NCI-H524 treated with DMSO at 0.1 percent for 48 hours (cell line): Measurements from ENCODE around the gene GPT2.
"Not testable (repeated sequence)": the region's sequence is repeated elsewhere in the genome, so short reads cannot be mapped to it uniquely, and the experiment has no call there.

Experiments
- DNase-seq: peaks from one replicate; lab custom pipeline; 2025; lab: John Stamatoyannopoulos, UW

The GPT2 gene

DNA sequence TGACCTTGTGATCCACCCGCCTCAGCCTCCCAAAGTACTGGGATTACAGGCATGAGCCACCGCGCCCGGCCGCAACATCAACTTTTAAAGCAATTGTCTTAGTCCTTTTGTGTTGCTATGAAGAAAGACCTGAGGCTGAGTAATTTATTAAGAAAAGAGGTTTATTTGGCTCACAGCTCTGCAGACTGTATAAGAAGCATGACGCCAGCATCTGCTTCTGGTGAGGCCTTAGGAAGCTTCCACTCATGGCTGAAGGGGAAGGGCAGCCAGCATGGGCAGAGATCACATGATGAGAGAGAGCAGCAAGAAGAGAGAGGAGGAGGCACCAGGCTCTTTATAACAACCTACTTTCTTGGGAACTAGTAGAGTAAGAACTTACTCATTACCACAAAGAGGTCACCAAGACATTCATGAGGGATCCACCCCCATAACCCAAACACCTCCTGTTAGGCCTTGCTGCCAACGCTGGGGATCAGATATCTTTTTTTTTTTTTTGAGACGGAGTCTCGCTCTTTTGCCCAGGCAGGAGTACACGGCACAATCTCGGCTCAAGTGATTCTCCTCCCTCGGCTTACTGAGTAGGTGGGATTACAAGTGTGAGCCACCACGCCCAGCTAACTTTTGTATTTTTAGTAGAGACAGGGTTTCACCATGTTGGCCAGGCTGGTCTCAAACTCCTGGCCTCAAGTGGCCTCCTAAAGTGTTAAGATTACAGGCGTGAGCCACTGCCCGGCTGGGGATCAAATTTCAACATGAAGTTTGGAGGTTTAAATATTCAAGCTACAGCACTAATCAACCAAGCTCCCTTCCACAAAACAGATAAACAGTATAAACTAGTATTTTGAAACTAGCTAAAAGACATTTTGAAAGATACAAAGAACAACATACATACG is 21.4 kb upstream of the GPT2 start:
- no peak for DNase-seq

GRCh38 chr16:46866286-46866685 is 17.9 kb upstream of the GPT2 start:
- no peak for DNase-seq

DNA sequence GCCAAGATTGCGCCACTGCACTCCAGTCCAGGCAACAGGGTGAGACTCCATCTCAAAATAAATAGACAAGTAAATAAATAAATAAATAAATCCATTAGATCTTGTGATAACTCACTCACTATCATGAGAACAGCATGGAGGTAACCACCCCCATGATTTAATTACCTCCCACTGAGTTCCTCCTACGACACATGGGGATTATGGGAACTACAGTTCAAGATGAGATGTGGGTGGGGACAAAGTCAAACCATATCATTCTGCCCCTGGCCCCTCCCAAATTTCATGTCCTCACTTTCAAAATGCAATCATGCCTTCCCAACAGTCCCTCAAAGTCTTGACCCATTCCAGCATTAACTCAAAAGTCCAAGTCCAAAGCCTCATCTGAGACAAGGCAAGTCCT is 16.7 kb upstream of the GPT2 start:
- DNase-seq: not testable (repeated sequence)

- not testable (repeated sequence) for DNase-seq
Measured at GRCh38 chr16:46868891-46869290, 15.3 kb upstream of the GPT2 start.

GRCh38 chr16:46871597-46871996 is 12.6 kb upstream of the GPT2 start:
- no peak for DNase-seq

DNA sequence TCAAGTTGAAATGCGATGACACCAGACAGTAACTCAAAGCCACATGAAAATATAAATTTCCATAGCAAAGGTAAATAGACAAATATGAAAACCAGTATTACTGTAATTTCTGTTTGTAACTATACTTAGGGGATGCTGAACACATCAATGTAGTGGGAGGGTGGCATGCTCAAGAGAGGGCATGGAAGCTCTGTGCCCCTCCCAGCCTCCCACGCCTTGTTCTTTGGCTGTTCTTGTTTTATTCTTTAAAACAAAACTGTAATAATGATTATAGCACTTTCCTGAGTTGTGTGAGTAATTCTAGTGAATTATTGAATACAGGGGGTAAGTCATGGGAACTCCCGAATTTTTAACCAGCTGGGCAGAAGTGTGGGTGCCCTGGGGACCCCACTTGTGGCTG is 11.0 kb upstream of the GPT2 start:
- no peak for DNase-seq

DNA sequence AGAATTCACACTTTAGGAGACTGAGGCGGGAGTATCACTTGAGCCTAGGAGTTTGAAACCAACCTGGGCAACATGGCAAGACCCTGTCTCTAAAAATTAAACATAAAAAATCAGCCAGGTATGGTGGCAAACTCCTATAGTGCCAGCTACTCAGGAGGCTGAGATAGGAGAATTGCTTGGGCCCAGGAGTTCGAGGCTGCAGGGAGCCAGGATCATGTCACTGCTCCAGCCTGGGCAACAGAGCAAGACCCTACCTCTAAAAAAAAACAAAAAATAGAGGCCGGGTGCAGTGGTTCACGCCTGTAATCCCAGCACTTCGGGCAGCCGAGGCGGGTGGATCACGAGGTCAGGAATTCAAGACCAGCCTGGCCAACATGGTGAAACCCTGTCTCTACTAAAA is 8.9 kb upstream of the GPT2 start:
- no peak for DNase-seq

DNA sequence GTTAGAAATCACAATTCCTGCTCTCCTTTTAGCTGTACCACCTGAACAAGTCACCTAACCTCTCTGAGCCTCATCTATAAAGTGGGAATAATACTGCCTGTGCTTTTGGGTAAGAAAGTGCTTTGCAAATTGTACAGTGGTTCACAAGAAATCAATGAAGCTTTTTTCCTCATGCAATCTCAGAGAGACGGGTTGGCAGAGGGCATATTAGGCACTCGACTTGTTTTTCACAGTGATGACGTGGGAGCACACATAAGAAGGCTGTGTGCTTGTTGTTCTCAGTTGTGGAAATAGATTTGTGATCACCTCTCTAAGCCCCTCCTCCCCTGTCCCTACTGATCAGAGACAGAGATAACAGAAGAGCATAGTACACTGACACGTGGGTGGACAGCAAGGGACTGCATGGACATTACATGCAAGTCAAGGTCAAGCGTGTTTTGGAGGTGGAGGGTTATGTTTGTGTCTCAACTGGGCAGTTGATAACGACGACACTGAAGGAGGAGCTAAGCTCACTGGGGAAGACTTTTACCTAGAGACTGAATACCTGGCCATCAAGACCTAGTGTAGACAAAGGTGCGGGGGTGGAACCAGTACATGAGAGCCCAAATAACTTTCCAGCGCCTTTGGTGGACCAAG is 1.7 kb upstream of the GPT2 start:
- DNase-seq: no peak

- no peak for DNase-seq
Measured at GRCh38 chr16:46882940-46883307, 1.2 kb upstream of the GPT2 start.

DNA sequence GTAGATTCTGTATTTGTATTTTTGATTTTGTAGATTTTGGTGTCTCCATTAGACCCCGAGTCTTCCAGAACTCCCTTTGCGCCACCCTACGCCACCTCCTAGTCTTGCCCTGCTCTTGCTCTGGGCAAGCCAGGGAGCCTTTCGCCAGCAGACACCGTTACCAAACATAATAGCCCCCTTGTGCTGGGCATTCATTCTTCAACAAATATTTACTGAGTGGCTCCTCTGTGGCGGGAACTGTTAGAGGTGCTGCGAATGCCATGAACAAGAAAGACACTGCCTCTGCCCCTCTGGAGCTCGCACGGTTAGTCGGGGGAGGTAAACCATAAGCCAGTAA is 841 bp upstream of the GPT2 start:
- no peak for DNase-seq

DNA sequence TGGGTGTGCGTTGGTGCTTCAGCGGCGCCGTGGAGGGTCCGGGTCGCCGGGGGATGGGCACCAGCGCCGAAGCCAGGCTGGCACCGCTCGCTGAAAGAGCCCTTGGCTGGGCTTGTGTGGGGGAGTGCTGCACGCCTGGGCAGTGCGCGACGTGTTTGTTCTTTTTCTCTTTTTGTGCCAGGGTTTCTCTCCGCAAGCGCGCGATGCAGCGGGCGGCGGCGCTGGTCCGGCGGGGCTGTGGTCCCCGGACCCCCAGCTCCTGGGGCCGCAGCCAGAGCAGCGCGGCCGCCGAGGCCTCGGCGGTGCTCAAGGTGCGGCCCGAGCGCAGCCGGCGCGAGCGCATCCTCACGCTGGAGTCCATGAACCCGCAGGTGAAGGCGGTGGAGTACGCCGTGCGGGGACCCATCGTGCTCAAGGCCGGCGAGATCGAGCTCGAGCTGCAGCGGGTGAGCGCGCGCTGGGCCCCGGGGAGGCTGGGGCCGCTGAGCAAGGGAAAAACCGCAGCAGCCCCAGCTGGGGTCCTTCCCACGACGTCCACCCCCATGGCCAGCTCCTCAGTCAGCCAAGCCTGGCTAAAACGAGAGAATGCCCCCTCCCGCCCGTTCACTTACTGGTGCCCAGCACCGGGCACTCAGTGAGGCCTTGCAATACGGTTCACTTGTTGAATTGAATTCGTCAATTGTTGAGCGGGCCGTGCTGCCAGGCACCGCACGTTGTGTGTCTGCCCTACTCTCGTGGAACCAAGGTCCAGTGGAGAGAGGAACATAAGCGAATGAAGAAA is 541 bp downstream of the GPT2 start:
- no peak for DNase-seq

GRCh38 chr16:46885960-46886763 is 2.0 kb downstream of the GPT2 start:
- no peak for DNase-seq

- DNase-seq: no peak
Measured at GRCh38 chr16:46886764-46887523, 2.8 kb downstream of the GPT2 start.

DNA sequence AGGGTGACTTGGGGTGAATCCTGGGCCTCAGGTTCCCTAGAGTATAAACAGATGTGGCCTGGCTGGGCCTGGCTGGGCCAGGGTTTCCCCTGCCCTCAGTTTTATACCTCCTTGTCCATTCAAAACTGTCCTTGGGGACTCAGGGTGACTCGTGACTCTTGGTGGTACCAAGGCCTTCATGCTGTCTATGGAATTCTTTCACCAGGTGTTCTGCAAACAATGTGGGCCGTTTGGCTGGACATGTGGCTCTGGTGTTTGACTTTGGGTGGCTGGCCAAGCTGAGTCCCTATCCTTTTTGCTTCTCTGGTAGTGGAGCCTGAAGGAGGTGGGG is 3.3 kb downstream of the GPT2 start:
- DNase-seq: no peak

GRCh38 chr16:46889245-46889941 is 5.2 kb downstream of the GPT2 start:
- no peak for DNase-seq

DNA sequence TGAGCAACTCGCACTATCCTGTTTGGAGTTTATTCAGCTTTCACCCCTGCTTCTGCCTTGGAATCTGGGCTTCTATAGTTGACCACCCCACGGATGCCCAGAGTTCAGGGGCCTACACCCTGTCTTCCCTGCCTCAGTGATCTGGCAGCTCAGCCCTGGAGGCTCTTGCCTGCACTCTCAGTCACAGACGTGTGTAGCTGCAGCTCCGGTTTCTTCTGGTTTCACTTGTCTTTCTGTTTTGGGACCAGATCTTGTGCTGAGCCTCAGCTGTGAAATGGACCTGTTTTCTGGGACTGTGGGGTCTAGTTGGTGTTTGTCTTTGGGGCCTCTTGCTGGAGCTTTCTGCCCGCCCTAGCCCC is 5.8 kb downstream of the GPT2 start:
- no peak for DNase-seq

DNA sequence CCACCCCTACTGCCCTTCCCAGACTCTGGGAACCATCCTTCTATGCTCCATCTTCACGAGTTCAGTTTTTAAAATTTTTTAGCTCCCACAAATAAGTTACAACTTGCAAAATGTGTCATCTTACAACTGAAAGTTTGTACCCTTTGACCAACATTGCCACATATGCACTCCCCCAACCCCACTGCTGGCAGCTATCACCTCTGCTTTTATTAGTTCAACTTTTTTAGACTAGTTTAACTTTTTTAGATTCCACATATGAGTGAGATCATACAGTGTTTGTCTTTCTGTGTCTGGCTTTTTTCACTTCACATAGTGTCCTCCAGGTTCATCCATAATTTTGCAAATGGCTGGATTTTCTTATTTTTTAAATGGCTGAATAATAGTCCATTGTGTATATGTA is 7.7 kb downstream of the GPT2 start:
- no peak for DNase-seq

GRCh38 chr16:46894036-46894672 is 10.0 kb downstream of the GPT2 start:
- DNase-seq: no peak

DNA sequence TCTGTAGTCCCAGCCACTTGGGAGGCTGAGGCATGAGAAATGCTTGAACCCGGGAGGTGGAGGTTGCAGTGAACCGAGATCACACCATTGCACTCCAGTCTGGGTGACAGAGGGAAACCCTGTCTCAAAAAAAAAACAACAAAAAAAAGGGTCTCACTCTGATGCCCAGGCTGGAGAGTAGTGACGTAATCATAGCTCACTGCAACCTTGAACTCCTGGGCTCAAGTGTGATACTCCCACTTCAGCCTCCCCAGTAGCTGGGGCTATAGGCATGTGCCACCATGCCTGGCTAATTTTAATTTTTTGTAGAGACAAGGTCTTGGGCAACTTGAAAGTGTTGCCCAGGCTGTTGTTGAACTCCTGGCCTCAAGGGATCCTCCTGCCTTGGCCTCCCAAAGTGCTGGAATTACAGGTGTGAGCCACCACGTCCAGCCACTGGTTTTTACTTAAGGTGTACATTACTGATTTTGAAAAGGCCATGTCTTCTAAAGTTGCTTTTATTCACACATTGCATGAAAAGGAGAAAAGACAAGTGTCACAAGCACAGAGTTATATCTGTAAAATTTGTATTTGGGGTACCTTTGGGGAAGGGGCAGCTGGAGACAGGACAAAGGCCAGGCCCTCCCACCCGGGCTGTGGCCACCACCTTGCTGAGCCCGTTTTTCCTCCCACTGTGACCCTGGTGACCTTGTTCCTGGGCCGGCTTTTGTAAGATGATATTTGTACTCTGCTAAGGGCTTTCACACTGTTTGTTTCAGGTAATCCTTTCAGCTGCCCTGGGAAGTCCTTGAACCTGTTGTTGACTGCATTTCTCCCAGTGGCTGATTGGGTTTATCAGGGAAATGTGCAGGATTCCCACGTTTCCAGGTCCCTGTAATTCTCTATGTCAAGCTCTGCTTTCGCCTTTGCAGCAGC is 11.5 kb downstream of the GPT2 start:
- DNase-seq: no peak
